Sigmoid colon (tissue), 4 donors: Measurements from ENCODE around the gene C1orf167.
A peak's percentile ranks its signal among the peaks of the same experiment; 100 is the strongest.

ENCODE experiments used
- POLR2A ChIP-seq, 2 donors: fragments of 450-650 bp; IDR thresholded peaks; one replicate each; pipeline ENCODE4 v1.6.1; 2016; ENCODE audit warnings: antibody characterized with exemption in 2 of 2, mild to moderate bottlenecking in 2 of 2, moderate library complexity in 2 of 2
- POLR2AphosphoS5 ChIP-seq, 4 donors: sonication (generic); formaldehyde crosslinking; IDR thresholded peaks; one replicate each; pipeline ENCODE4 v1.6.1; 2017; ENCODE audit warnings: antibody characterized with exemption in 4 of 4
- TF ChIP-seq, protein P1 (sequence below), 4 experiments: fragments of 450-650 bp in 3 of 4; fragments of 200-600 bp in 1 of 4; IDR thresholded peaks; one replicate each; pipeline ENCODE4 v1.5.1; 2016 to 2019; ENCODE audit warnings: antibody characterized with exemption in 4 of 4, mild to moderate bottlenecking in 3 of 4, moderate library complexity in 2 of 4

DNA sequence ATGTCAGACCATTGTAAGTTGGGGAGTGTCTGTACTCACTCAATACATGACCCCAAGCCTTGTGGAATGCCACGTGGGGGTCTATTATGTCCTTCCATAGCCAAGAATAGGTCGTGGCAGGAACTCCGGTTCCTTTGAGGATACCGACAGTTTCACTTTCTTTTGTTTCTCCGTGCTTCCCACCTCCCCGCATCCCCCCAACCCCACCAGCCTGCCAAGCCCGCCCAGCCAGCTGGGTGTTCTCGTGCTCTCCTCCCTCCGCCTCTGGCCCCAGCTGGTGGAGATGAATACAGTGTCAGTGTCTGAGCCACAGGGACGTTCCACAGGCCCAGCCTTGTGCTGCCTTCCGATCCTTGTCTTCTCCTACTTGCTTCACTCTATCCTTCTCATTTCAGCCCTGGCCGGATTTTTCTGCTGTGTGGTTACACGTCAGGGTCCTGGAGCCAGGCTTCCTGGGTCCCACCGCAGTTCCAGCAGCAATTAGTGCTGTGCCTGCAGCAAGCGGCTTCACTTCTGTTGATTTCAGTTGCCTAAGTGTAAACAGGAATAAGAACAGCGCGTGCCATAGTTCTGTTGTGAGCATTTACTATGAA is 30.2 kb upstream of the C1orf167 start:
- no peak for TF ChIP-seq POLR2A (IDR thresholded peaks at IDR 0.05)
- TF ChIP-seq, protein P1, sequence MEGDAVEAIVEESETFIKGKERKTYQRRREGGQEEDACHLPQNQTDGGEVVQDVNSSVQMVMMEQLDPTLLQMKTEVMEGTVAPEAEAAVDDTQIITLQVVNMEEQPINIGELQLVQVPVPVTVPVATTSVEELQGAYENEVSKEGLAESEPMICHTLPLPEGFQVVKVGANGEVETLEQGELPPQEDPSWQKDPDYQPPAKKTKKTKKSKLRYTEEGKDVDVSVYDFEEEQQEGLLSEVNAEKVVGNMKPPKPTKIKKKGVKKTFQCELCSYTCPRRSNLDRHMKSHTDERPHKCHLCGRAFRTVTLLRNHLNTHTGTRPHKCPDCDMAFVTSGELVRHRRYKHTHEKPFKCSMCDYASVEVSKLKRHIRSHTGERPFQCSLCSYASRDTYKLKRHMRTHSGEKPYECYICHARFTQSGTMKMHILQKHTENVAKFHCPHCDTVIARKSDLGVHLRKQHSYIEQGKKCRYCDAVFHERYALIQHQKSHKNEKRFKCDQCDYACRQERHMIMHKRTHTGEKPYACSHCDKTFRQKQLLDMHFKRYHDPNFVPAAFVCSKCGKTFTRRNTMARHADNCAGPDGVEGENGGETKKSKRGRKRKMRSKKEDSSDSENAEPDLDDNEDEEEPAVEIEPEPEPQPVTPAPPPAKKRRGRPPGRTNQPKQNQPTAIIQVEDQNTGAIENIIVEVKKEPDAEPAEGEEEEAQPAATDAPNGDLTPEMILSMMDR (IDR thresholded peaks at IDR 0.05), result no peak
- TF ChIP-seq POLR2AphosphoS5 (IDR thresholded peaks at IDR 0.05), result peak; percentile 53 to 85 (median 77)
